ENCODE measurements around the gene KCTD3. TPM values are rescaled to one million over a fixed set of nuclear protein-coding genes. Genes with fewer than 3 reads are reported as not detected.

KCTD3 gene
- total and polyA plus RNA-seq, 2 experiments from 2014 or later: 36.7 to 61.2 TPM

- Histone ChIP-seq H3K79me2 (no peaks in the 10 kb centered on the region), H2AFZ (no peak overlapping the region), H3K27me3 (no peaks in the 10 kb centered on the region), H3K4me3 (no peak overlapping the region), H3K27ac (no peak overlapping the region), H3K36me3 (replicated peaks; ENCODE audit: insufficient read depth, low read depth) (no peaks in the 10 kb centered on the region), H3K4me1 (ENCODE audit: insufficient read depth) (peaks cover 14% of the 10 kb centered on the region), H4K20me1 (ENCODE audit: insufficient read depth, poor library complexity, severe bottlenecking) (no peaks in the 10 kb centered on the region), H3K9me2 (replicated peaks; ENCODE audit: insufficient read depth) (no peaks in the 10 kb centered on the region), H3K9me3 (ENCODE audit: low read depth) (no peaks in the 10 kb centered on the region), H3K4me2 (no peak overlapping the region)
- no peak for TF ChIP-seq EZH2phosphoT487 (IDR thresholded peaks at IDR 0.05; ENCODE audit: low read depth, severe bottlenecking, unreplicated experiment)
- TF ChIP-seq CTCF (IDR thresholded peaks at IDR 0.05; ENCODE audit: poor library complexity): peak; percentile 73
- TF ChIP-seq EZH2 (IDR thresholded peaks at IDR 0.05; ENCODE audit: borderline replicate concordance): no peak
- peak; percentile 61 for DNase-seq (ENCODE audit: low spot score)
- WGBS (ENCODE audit: low lambda C conversion rate, missing lambda C conversion rate): 37% methylated on average over 7 of the region's 7 CpGs
Measured at GRCh38 chr1:215526147-215526845, 40.8 kb upstream of the KCTD3 start.

DNA sequence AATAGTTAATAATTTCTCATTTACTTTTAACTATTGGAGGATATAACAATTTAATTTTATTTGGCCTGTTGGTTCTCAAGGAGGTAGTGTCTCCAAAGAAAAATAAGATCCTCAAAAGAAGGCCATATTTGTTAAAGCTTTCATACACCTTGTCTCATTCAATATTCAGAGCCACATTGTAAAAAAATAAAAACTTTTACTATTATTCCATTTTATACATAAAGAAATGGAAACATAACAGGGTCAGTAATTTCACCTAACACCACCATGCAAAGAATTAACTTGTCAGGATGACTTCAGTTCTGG is 40.3 kb upstream of the KCTD3 start:
- DNase-seq (ENCODE audit: low spot score): no peak
- H3K36me3 ChIP-seq (replicated peaks; ENCODE audit: insufficient read depth, low read depth): no peaks in the 10 kb centered on the region
- no peaks in the 10 kb centered on the region for H4K20me1 ChIP-seq (ENCODE audit: insufficient read depth, poor library complexity, severe bottlenecking)
- no peaks in the 10 kb centered on the region for H3K9me2 ChIP-seq (replicated peaks; ENCODE audit: insufficient read depth)
- H3K9me3 ChIP-seq (ENCODE audit: low read depth): no peaks in the 10 kb centered on the region
- H2AFZ ChIP-seq: no peak overlapping the region
- no peak overlapping the region for H3K4me2 ChIP-seq
- peaks cover 14% of the 10 kb centered on the region for H3K4me1 ChIP-seq (ENCODE audit: insufficient read depth)
- no peak overlapping the region for H3K4me3 ChIP-seq
- no peaks in the 10 kb centered on the region for H3K27me3 ChIP-seq
- no peak overlapping the region for H3K27ac ChIP-seq
- H3K79me2 ChIP-seq: no peaks in the 10 kb centered on the region
- no peak for TF ChIP-seq EZH2phosphoT487 (IDR thresholded peaks at IDR 0.05; ENCODE audit: low read depth, severe bottlenecking, unreplicated experiment)
- TF ChIP-seq CTCF (IDR thresholded peaks at IDR 0.05; ENCODE audit: poor library complexity): no peak
- no peak for TF ChIP-seq EZH2 (IDR thresholded peaks at IDR 0.05; ENCODE audit: borderline replicate concordance)

GRCh38 chr1:215529111-215529510 is 38.0 kb upstream of the KCTD3 start:
- TF ChIP-seq CTCF (IDR thresholded peaks at IDR 0.05; ENCODE audit: poor library complexity) (no peak), EZH2 (IDR thresholded peaks at IDR 0.05; ENCODE audit: borderline replicate concordance) (no peak), EZH2phosphoT487 (IDR thresholded peaks at IDR 0.05; ENCODE audit: low read depth, severe bottlenecking, unreplicated experiment) (no peak)
- H3K27me3 ChIP-seq: no peaks in the 10 kb centered on the region
- H3K79me2 ChIP-seq: no peaks in the 10 kb centered on the region
- H3K9me2 ChIP-seq (replicated peaks; ENCODE audit: insufficient read depth): no peaks in the 10 kb centered on the region
- H3K4me3 ChIP-seq: no peak overlapping the region
- H3K4me2 ChIP-seq: no peak overlapping the region
- WGBS (ENCODE audit: low lambda C conversion rate, missing lambda C conversion rate): 69% methylated on average over 4 of the region's 4 CpGs
- no peak for DNase-seq (ENCODE audit: low spot score)
- H3K36me3 ChIP-seq (replicated peaks; ENCODE audit: insufficient read depth, low read depth): no peaks in the 10 kb centered on the region
- peaks cover 4% of the 10 kb centered on the region for H3K4me1 ChIP-seq (ENCODE audit: insufficient read depth)
- no peaks in the 10 kb centered on the region for H3K9me3 ChIP-seq (ENCODE audit: low read depth)
- no peaks in the 10 kb centered on the region for H4K20me1 ChIP-seq (ENCODE audit: insufficient read depth, poor library complexity, severe bottlenecking)
- no peak overlapping the region for H3K27ac ChIP-seq
- H2AFZ ChIP-seq: no peak overlapping the region
